PC-3 (cell line): ENCODE measurements around the gene CCR7.

Experiments used
- EZH2 ChIP-seq: fragments of 300-600 bp; sonication (generic); IDR thresholded peaks from one replicate; pipeline ENCODE4 v1.6.1; 2017; ENCODE audit warnings: antibody characterized with exemption, mild to moderate bottlenecking, low read length; ENCODE audit not compliant: unreplicated experiment
- TF ChIP-seq, protein P1 (sequence below): fragments of 300-600 bp; sonication (generic); conservative IDR thresholded peaks from 2 replicates; pipeline ENCODE4 v1.5.1; 2017; ENCODE audit warnings: antibody characterized with exemption, low read depth, mild to moderate bottlenecking, low read length

DNA sequence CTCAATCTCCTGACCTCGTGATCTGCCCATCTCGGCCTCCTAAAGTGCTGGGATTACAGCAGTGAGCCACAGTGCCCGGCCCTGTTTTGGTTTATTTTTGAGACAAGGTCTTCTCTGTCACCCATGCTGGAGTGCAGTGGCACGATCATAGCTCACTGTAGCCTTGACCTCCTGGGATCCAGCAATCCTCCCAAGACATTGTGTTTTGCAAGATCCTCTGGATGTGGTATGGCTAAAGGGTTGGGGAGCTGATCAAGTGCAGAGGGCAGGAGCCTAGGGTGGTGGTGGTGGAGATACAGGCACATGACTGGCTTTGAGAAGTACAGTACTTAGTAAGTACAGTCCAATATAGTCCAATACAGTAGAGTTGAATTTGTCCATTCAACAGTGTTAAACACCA lies 47.3 kb downstream of the CCR7 start:
- TF ChIP-seq, protein P1, sequence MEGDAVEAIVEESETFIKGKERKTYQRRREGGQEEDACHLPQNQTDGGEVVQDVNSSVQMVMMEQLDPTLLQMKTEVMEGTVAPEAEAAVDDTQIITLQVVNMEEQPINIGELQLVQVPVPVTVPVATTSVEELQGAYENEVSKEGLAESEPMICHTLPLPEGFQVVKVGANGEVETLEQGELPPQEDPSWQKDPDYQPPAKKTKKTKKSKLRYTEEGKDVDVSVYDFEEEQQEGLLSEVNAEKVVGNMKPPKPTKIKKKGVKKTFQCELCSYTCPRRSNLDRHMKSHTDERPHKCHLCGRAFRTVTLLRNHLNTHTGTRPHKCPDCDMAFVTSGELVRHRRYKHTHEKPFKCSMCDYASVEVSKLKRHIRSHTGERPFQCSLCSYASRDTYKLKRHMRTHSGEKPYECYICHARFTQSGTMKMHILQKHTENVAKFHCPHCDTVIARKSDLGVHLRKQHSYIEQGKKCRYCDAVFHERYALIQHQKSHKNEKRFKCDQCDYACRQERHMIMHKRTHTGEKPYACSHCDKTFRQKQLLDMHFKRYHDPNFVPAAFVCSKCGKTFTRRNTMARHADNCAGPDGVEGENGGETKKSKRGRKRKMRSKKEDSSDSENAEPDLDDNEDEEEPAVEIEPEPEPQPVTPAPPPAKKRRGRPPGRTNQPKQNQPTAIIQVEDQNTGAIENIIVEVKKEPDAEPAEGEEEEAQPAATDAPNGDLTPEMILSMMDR, result no peak
- TF ChIP-seq EZH2, result no peak
